ENCODE data around the gene HEPH. TPM values are rescaled to one million over a fixed set of nuclear protein-coding genes. Genes with fewer than 3 reads are reported as not detected.
A peak's percentile ranks its signal among the peaks of the same experiment; 100 is the strongest.

Gene HEPH
- total and polyA plus RNA-seq, 9 of the 15 experiments (the other 6 are each of a cell fraction or from before 2014, with no cell fraction given), result 22.4 to 67.6 (median 42.9) TPM

DNA sequence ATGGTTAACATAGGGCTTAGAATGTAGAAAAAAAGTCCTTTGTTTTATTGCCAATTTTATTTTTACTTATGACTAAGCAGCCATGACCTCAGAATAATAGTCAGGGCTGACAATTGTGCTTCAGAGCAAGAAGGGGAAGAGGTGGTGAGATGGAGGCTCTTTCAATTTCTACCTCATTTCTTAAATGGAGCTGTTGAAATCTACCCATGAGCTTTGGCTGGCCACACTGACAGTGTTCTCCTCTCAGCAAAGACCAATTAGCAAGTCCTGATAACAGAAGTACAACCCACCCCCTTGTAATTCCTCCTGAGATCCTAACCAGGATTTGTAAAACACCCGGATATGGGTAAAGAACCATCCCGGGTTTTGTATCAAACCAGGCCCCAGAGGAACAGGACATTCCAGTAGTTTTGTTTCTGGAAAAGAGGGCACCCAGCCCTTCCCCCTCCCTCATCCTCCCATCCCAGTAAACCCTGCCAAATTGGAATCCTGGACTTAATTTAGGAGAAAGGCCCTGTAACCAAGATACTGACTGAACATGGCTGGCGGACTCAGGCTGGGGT, at the start of gene HEPH (continued):
- TF ChIP-seq CTCF (IDR thresholded peaks at IDR 0.05 in 2 of 3, conservative IDR thresholded peaks at IDR 0.05 in 1 of 3; ENCODE audit: insufficient read depth in 2 of 3, low read depth in 1 of 3, low read length in 3 of 3), result no peak
- no peak for TF ChIP-seq ZNF583 (CRISPR knock-in tag; IDR thresholded peaks at IDR 0.05)
- TF ChIP-seq ESRRB (CRISPR knock-in tag; IDR thresholded peaks at IDR 0.05; ENCODE audit: borderline replicate concordance), result no peak
- no peak for TF ChIP-seq MEIS2 (IDR thresholded peaks at IDR 0.05; ENCODE audit: partially characterized antibody)
- TF ChIP-seq ETS2 (tag; IDR thresholded peaks at IDR 0.05; ENCODE audit: borderline replicate concordance, poor library complexity, severe bottlenecking), result no peak
- TF ChIP-seq MLX (CRISPR knock-in tag; conservative IDR thresholded peaks at IDR 0.05), result no peak
- TF ChIP-seq, protein P1, sequence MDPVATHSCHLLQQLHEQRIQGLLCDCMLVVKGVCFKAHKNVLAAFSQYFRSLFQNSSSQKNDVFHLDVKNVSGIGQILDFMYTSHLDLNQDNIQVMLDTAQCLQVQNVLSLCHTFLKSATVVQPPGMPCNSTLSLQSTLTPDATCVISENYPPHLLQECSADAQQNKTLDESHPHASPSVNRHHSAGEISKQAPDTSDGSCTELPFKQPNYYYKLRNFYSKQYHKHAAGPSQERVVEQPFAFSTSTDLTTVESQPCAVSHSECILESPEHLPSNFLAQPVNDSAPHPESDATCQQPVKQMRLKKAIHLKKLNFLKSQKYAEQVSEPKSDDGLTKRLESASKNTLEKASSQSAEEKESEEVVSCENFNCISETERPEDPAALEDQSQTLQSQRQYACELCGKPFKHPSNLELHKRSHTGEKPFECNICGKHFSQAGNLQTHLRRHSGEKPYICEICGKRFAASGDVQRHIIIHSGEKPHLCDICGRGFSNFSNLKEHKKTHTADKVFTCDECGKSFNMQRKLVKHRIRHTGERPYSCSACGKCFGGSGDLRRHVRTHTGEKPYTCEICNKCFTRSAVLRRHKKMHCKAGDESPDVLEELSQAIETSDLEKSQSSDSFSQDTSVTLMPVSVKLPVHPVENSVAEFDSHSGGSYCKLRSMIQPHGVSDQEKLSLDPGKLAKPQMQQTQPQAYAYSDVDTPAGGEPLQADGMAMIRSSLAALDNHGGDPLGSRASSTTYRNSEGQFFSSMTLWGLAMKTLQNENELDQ (CRISPR knock-in tag; IDR thresholded peaks at IDR 0.05; ENCODE audit: borderline replicate concordance), result no peak
- TF ChIP-seq MTA2 (IDR thresholded peaks at IDR 0.05; ENCODE audit: low read depth), result no peak
- TF ChIP-seq, protein P2, sequence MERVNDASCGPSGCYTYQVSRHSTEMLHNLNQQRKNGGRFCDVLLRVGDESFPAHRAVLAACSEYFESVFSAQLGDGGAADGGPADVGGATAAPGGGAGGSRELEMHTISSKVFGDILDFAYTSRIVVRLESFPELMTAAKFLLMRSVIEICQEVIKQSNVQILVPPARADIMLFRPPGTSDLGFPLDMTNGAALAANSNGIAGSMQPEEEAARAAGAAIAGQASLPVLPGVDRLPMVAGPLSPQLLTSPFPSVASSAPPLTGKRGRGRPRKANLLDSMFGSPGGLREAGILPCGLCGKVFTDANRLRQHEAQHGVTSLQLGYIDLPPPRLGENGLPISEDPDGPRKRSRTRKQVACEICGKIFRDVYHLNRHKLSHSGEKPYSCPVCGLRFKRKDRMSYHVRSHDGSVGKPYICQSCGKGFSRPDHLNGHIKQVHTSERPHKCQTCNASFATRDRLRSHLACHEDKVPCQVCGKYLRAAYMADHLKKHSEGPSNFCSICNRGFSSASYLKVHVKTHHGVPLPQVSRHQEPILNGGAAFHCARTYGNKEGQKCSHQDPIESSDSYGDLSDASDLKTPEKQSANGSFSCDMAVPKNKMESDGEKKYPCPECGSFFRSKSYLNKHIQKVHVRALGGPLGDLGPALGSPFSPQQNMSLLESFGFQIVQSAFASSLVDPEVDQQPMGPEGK (CRISPR knock-in tag; IDR thresholded peaks at IDR 0.05; ENCODE audit: borderline replicate concordance), result no peak
- no peak for TF ChIP-seq RFX7 (CRISPR knock-in tag; IDR thresholded peaks at IDR 0.05)
- TF ChIP-seq RFX1 (IDR thresholded peaks at IDR 0.05), result no peak
- peak; percentile 60 for TF ChIP-seq DPF2 (IDR thresholded peaks at IDR 0.05)
- TF ChIP-seq MTA3 (IDR thresholded peaks at IDR 0.05; ENCODE audit: borderline replicate concordance), result peak; percentile 62; the same call in 1 of the 2 replicates
- TF ChIP-seq ZNF57 (CRISPR knock-in tag; IDR thresholded peaks at IDR 0.05), result no peak
- TF ChIP-seq BRCA1 (IDR thresholded peaks at IDR 0.05), result no peak
- no peak for TF ChIP-seq BRCA1 (CRISPR knock-in tag; IDR thresholded peaks at IDR 0.05)
- TF ChIP-seq, protein P3, sequence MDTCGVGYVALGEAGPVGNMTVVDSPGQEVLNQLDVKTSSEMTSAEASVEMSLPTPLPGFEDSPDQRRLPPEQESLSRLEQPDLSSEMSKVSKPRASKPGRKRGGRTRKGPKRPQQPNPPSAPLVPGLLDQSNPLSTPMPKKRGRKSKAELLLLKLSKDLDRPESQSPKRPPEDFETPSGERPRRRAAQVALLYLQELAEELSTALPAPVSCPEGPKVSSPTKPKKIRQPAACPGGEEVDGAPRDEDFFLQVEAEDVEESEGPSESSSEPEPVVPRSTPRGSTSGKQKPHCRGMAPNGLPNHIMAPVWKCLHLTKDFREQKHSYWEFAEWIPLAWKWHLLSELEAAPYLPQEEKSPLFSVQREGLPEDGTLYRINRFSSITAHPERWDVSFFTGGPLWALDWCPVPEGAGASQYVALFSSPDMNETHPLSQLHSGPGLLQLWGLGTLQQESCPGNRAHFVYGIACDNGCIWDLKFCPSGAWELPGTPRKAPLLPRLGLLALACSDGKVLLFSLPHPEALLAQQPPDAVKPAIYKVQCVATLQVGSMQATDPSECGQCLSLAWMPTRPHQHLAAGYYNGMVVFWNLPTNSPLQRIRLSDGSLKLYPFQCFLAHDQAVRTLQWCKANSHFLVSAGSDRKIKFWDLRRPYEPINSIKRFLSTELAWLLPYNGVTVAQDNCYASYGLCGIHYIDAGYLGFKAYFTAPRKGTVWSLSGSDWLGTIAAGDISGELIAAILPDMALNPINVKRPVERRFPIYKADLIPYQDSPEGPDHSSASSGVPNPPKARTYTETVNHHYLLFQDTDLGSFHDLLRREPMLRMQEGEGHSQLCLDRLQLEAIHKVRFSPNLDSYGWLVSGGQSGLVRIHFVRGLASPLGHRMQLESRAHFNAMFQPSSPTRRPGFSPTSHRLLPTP (IDR thresholded peaks at IDR 0.05; ENCODE audit: borderline replicate concordance, extremely low read depth, insufficient read length), result no peak
- TF ChIP-seq MIER1 (IDR thresholded peaks at IDR 0.05; ENCODE audit: low read depth), result no peak
- no peak for TF ChIP-seq ZNF717 (CRISPR knock-in tag; IDR thresholded peaks at IDR 0.05)
